ENCODE measurements around the gene STBD1.

GRCh38 chr4:76322236-76322635 lies 15.7 kb downstream of the STBD1 start:
- TF ChIP-seq EZH2 (IDR thresholded peaks at IDR 0.05; ENCODE audit: insufficient read depth, poor library complexity, severe bottlenecking): no peak
- TF ChIP-seq EZH2phosphoT487 (IDR thresholded peaks at IDR 0.05; ENCODE audit: insufficient read depth, low read depth): no peak
